K562 (cell line): ENCODE results near the gene CENPN. TPM values are rescaled to one million over a fixed set of nuclear protein-coding genes. Genes with fewer than 3 reads are reported as not detected.

ENCODE experiments used
- ATAC-seq: fragments of 200-7000 bp; cut with Tn5 transposase; 3 replicates; pipeline ENCODE4 v1.9.1; 2020; ENCODE audit warnings: moderate library complexity
- BruUV-seq: library from RNA; stranded (reverse); fragments of 400-500 nt; replicated peaks from 2 replicates; lab custom pipeline; 2021; lab: Mats Ljungman, UMichigan
- CTCF ChIA-PET: fragments of 300-600 bp; formaldehyde crosslinking; extraction: SDS; loops from one replicate; lab custom pipeline; 2021; ENCODE audit warnings: low intra/inter-chr PET ratio; lab: Yijun Ruan, JAX
- POLR2A ChIA-PET: fragments of 300-600, 350-650 bp; sonication (Branson Sonifier 250); formaldehyde crosslinking; extraction: SDS; loops from one replicate; lab custom pipeline; 2021; ENCODE audit warnings: antibody characterized with exemption, inconsistent platforms; lab: Yijun Ruan, JAX
- DNase-seq, 4 experiments: peaks; one replicate each; pipeline versions ENCODE4 v3.0.0 to v3.0.0-alpha.2; 2011 to 2018; ENCODE audit warnings: low spot score in 3 of 4, mixed read lengths in 3 of 4; ENCODE audit errors: extremely low read depth in 1 of 4
- FAIRE-seq: peaks from 2 replicates; lab custom pipeline; 2011; peaks lifted over from hg19 to GRCh38; lab: Jason Lieb, UNC
- H2AFZ ChIP-seq: 2 replicates; pipeline ENCODE4 v1.6.0; 2011; ENCODE audit warnings: low read depth, low read length, control low read depth, inconsistent platforms
- H3K27ac ChIP-seq: fragments of 200-600 bp; 3 replicates; pipeline ENCODE4 v1.8.0; 2011; ENCODE audit warnings: low read depth, mild to moderate bottlenecking, control low read depth, inconsistent platforms, low read length, moderate library complexity, mixed read lengths; ENCODE audit errors: extremely low read depth
- H3K27me3 ChIP-seq, 2 experiments: fragments of 300-600 bp in 1 of 2; 2 replicates in 1 of 2; 3 replicates in 1 of 2; pipeline versions ENCODE4 v1.6.0 to v1.8.0; 2011; ENCODE audit warnings: inconsistent platforms in 2 of 2, low read length in 2 of 2, mild to moderate bottlenecking in 1 of 2, mixed read lengths in 1 of 2, moderate library complexity in 1 of 2; ENCODE audit not compliant: control insufficient read depth in 2 of 2, insufficient read depth in 2 of 2
- H3K36me3 ChIP-seq: fragments of 300-600 bp; 3 replicates; pipeline ENCODE4 v1.8.0; 2011; ENCODE audit warnings: mild to moderate bottlenecking, low read length, inconsistent platforms; ENCODE audit not compliant: control insufficient read depth, insufficient read depth
- H3K4me1 ChIP-seq, 2 experiments: fragments of 200-600 bp in 1 of 2; replicated peaks in 1 of 2; 2 replicates in 1 of 2; 3 replicates in 1 of 2; pipeline versions ENCODE4 v1.5.1 to v1.8.0; 2011; ENCODE audit warnings: inconsistent platforms in 2 of 2, low read length in 2 of 2, mild to moderate bottlenecking in 1 of 2, mixed read lengths in 1 of 2, moderate library complexity in 1 of 2; ENCODE audit not compliant: control insufficient read depth in 2 of 2, insufficient read depth in 2 of 2
- H3K4me2 ChIP-seq: 2 replicates; pipeline ENCODE4 v1.6.1; 2011; ENCODE audit warnings: low read length, control low read depth, inconsistent platforms, mixed read lengths; ENCODE audit not compliant: insufficient read depth
- H3K4me3 ChIP-seq: fragments of 200-600 bp; sonication (generic), shearing (Covaris generic); 2 replicates; pipeline ENCODE4 v1.5.1; 2016; ENCODE audit warnings: control low read depth, inconsistent platforms
- H3K79me2 ChIP-seq: fragments of 200-600 bp; 3 replicates; pipeline ENCODE4 v1.8.0; 2011; ENCODE audit warnings: low read length, inconsistent platforms; ENCODE audit not compliant: control insufficient read depth, insufficient read depth
- H3K9ac ChIP-seq, 2 experiments: 2 replicates each; pipeline versions ENCODE4 v1.6.0 to v1.6.1; 2011; ENCODE audit warnings: low read depth in 2 of 2, low read length in 2 of 2, control low read depth in 1 of 2, inconsistent platforms in 1 of 2, mild to moderate bottlenecking in 1 of 2, mixed read lengths in 1 of 2; ENCODE audit not compliant: insufficient read depth in 1 of 2
- H3K9me1 ChIP-seq: one replicate; pipeline ENCODE4 v1.6.0; 2011; ENCODE audit warnings: inconsistent platforms, mild to moderate bottlenecking, low read length, moderate library complexity; ENCODE audit not compliant: control insufficient read depth, insufficient read depth
- H3K9me3 ChIP-seq: replicated peaks from 2 replicates; pipeline ENCODE4 v1.5.1; 2011; ENCODE audit warnings: low read depth, low read length, inconsistent platforms; ENCODE audit not compliant: control insufficient read depth, insufficient read depth
- H4K20me1 ChIP-seq: replicated peaks from 2 replicates; pipeline ENCODE4 v1.6.1; 2011; ENCODE audit warnings: low read length, inconsistent platforms, mixed read lengths; ENCODE audit not compliant: control insufficient read depth, insufficient read depth
- CEBPB ChIP-seq: fragments of 450-650 bp; IDR thresholded peaks from 2 replicates; pipeline ENCODE4 v1.6.1; 2016; ENCODE audit warnings: missing genetic modification characterization, missing compliant biosample characterization
- DEAF1 ChIP-seq: fragments of 450-650 bp; formaldehyde crosslinking; IDR thresholded peaks from 2 replicates; pipeline ENCODE4 v1.4.0; 2020; ENCODE audit warnings: mild to moderate bottlenecking, moderate library complexity
- GABPB1 ChIP-seq: sonication (generic); formaldehyde crosslinking; IDR thresholded peaks from 2 replicates; pipeline ENCODE4 v1.8.0; 2022; ENCODE audit warnings: mild to moderate bottlenecking, missing genetic modification reagents
- HDAC8 ChIP-seq: fragments of 450-650 bp; IDR thresholded peaks from 2 replicates; pipeline ENCODE4 v1.6.1; 2016; ENCODE audit warnings: mild to moderate bottlenecking, missing genetic modification characterization, moderate library complexity, missing compliant biosample characterization
- HMG20A ChIP-seq: fragments of 450-650 bp; formaldehyde crosslinking; conservative IDR thresholded peaks from 2 replicates; pipeline ENCODE4 v1.4.0; 2020; ENCODE audit warnings: mild to moderate bottlenecking, mixed read lengths
- JUND ChIP-seq, 2 experiments: IDR thresholded peaks; 2 replicates in 1 of 2; 3 replicates in 1 of 2; pipeline ENCODE4 v1.6.1; 2011; ENCODE audit warnings: borderline replicate concordance in 2 of 2, low read depth in 2 of 2, low read length in 2 of 2, improper control_type of control experiment in 1 of 2, missing biosample characterization in 1 of 2, missing genetic modification characterization in 1 of 2, missing genetic modification reagents in 1 of 2
- KHSRP ChIP-seq: fragments of 450-650 bp; IDR thresholded peaks from 2 replicates; pipeline ENCODE4 v1.6.1; 2017
- KLF10 ChIP-seq: fragments of 250-450 bp; sonication (Bioruptor Pico); IDR thresholded peaks from 2 replicates; pipeline ENCODE4 v1.6.1; 2021; ENCODE audit warnings: matching md5 sums
- NR1H2 ChIP-seq: sonication (generic); formaldehyde crosslinking; IDR thresholded peaks from 2 replicates; pipeline ENCODE4 v1.4.0; 2020; ENCODE audit warnings: mild to moderate bottlenecking, missing genetic modification reagents
- SMARCA5 ChIP-seq: fragments of 450-650 bp; IDR thresholded peaks from 2 replicates; pipeline ENCODE4 v1.6.1; 2016
- SOX6 ChIP-seq: fragments of 450-650 bp; IDR thresholded peaks from 2 replicates; pipeline ENCODE4 v1.6.1; 2014; ENCODE audit warnings: mild to moderate bottlenecking
- THAP7 ChIP-seq: fragments of 250-450 bp; sonication (Bioruptor Pico); IDR thresholded peaks from 2 replicates; pipeline ENCODE4 v1.5.0; 2021
- ZBTB1 ChIP-seq: sonication (generic); formaldehyde crosslinking; IDR thresholded peaks from 2 replicates; pipeline ENCODE4 v1.8.1; 2023; ENCODE audit warnings: missing genetic modification reagents, low read depth, mild to moderate bottlenecking, borderline replicate concordance
- ZNF354B ChIP-seq: fragments of 250-450 bp; sonication (Bioruptor Pico); IDR thresholded peaks from 2 replicates; pipeline ENCODE4 v1.4.0; 2020
- WGBS: fragments of 100-300 bp; shearing (Covaris generic); methylation state at CpG from one replicate; pipeline ENCODE4 v1.1.6; 2016; ENCODE audit warnings: low coverage, mixed read lengths; ENCODE audit not compliant: insufficient coverage; ENCODE audit errors: missing lambda C conversion rate; 5-methylcytosine and 5-hydroxymethylcytosine counted together
- in situ Hi-C: fragments of 300-500 bp; cut with MboI; formaldehyde crosslinking; loops from 4 replicates; pipeline ENCODE4 v1.15.0; 2018; ENCODE audit warnings: inconsistent platforms, mixed read lengths
- intact Hi-C: fragments of 100-400 bp; cut with micrococcal nuclease; formaldehyde crosslinking; loops from 2 replicates; pipeline ENCODE4 v1.14.2; 2022
- polyA plus RNA-seq, 8 experiments: library from polyadenylated mRNA; depleted of rRNA in 4 of 8; stranded (reverse) in 5 of 8; unstranded in 3 of 8; fragments of >200 nt; fragmentation: Nextera tagmentation in 2 of 8; fragmentation: Illumina TruSeq in 1 of 8; extraction: Ambion mirVana in 2 of 8; extraction: Trizol in 1 of 8; gene quantifications; 2 replicates each; pipeline versions ENCODE4 v1.2.1 to v1.2.3, GENCODE V29; 2011 to 2014; ENCODE audit warnings: inconsistent platforms in 1 of 8, missing spikeins in 1 of 8
- total RNA-seq, 7 experiments: library from RNA; depleted of rRNA in 6 of 7; stranded (reverse); fragments of >200 nt in 6 of 7; fragmentation: Illumina TruSeq in 2 of 7; extraction: Trizol in 2 of 7; gene quantifications; 2 replicates each; pipeline versions ENCODE4 v1.2.1 to v1.2.3, GENCODE V29; 2011 to 2021; ENCODE audit warnings: low replicate concordance in 1 of 7
- TF ChIP-seq, protein P1 (sequence below): sonication (generic); formaldehyde crosslinking; IDR thresholded peaks from 2 replicates; pipeline ENCODE4 v1.8.1; 2023; ENCODE audit warnings: mild to moderate bottlenecking, missing genetic modification reagents

CENPN gene
- total and polyA plus RNA-seq, 9 of the 15 experiments (the other 6 are each of a cell fraction or from before 2014, with no cell fraction given), result 92.3 to 384 (median 140) TPM

DNA sequence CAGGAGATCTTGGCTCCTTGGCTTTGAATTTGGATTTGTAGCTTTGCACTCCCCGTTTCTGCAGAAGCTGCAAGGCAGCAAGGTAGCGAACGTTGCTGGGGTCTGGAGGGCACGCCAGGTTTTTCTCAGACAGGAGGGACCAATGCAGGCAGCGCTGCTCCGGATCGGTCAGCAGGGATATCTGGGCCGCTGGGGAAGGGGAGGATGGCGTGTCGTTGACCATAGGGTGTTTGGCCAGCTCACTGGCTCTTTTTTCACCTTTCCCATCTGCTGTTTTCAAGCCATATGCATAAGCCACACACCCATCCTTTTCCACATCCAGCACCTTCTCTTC, 54.3 kb downstream of the CENPN start:
- Histone ChIP-seq H3K9ac (peak overlapping the region in 1 of 2 experiments; percentile 61; a peak in 1 of 4 replicates), H3K27ac (no peak overlapping the region), H3K36me3 (no peaks in the 10 kb centered on the region), H3K4me3 (no peak overlapping the region), H3K9me3 (no peaks in the 10 kb centered on the region), H4K20me1 (no peaks in the 10 kb centered on the region), H3K9me1 (no peaks in the 10 kb centered on the region), H2AFZ (no peak overlapping the region), H3K79me2 (no peaks in the 10 kb centered on the region), H3K4me2 (no peak overlapping the region), H3K4me1 (peaks cover 3 to 5% of the 10 kb centered on the region in 2 experiments; a peak in 3 of 5 replicates), H3K27me3 (no peaks in the 10 kb centered on the region; a peak in 1 of 5 replicates)
- FAIRE-seq, result no peak
- 48% methylated on average over 10 of the region's 10 CpGs for WGBS
- BruUV-seq, result no TSS peak
- ATAC-seq, result no peak
- no peak for DNase-seq
- CTCF ChIA-PET, result no interaction called here
- intact Hi-C loops (no loop called here), in situ Hi-C loops (no loop called here)
- no peak for TF ChIP-seq NR1H2 (CRISPR knock-in tag)
- no peak for TF ChIP-seq KLF10 (CRISPR knock-in tag)
- TF ChIP-seq CEBPB, result no peak
- no peak for TF ChIP-seq THAP7 (CRISPR knock-in tag)
- TF ChIP-seq GABPB1 (CRISPR knock-in tag), result no peak
- no peak for TF ChIP-seq SOX6
- TF ChIP-seq HMG20A (CRISPR knock-in tag), result no peak
- no peak for TF ChIP-seq SMARCA5
- no peak for TF ChIP-seq ZNF354B (CRISPR knock-in tag)
- TF ChIP-seq DEAF1 (CRISPR knock-in tag), result no peak
- no peak for TF ChIP-seq JUND (IDR thresholded peaks at IDR 0.05; ENCODE audit: borderline replicate concordance, low read depth, low read length)
- no peak for TF ChIP-seq JUND (tag; IDR thresholded peaks at IDR 0.05; ENCODE audit: borderline replicate concordance, low read depth, low read length)
- no peak for TF ChIP-seq HDAC8
- TF ChIP-seq, protein P1, sequence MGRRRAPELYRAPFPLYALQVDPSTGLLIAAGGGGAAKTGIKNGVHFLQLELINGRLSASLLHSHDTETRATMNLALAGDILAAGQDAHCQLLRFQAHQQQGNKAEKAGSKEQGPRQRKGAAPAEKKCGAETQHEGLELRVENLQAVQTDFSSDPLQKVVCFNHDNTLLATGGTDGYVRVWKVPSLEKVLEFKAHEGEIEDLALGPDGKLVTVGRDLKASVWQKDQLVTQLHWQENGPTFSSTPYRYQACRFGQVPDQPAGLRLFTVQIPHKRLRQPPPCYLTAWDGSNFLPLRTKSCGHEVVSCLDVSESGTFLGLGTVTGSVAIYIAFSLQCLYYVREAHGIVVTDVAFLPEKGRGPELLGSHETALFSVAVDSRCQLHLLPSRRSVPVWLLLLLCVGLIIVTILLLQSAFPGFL (CRISPR knock-in tag), result no peak
- TF ChIP-seq KHSRP, result no peak
- TF ChIP-seq ZBTB1 (CRISPR knock-in tag), result no peak
- POLR2A ChIA-PET, result interaction anchor here (0.6 to 0.7 kb wide), 2 partner anchors 30 to 423 kb away, joined by 3 read pairs; no protein-coding TSS in a partner anchor
